Activated gamma-delta T cell treated with Interleukin-2 at 50 U/mL for 16 hours (primary cell): ENCODE data around the gene ATP8B2.
"Not testable (repeated sequence)": the region's sequence is repeated elsewhere in the genome, so short reads cannot be mapped to it uniquely, and the experiment has no call there.

Source experiments
- DNase-seq: peaks from one replicate; pipeline ENCODE4 v3.0.0-alpha.2; 2020

ATP8B2 gene, protein sequence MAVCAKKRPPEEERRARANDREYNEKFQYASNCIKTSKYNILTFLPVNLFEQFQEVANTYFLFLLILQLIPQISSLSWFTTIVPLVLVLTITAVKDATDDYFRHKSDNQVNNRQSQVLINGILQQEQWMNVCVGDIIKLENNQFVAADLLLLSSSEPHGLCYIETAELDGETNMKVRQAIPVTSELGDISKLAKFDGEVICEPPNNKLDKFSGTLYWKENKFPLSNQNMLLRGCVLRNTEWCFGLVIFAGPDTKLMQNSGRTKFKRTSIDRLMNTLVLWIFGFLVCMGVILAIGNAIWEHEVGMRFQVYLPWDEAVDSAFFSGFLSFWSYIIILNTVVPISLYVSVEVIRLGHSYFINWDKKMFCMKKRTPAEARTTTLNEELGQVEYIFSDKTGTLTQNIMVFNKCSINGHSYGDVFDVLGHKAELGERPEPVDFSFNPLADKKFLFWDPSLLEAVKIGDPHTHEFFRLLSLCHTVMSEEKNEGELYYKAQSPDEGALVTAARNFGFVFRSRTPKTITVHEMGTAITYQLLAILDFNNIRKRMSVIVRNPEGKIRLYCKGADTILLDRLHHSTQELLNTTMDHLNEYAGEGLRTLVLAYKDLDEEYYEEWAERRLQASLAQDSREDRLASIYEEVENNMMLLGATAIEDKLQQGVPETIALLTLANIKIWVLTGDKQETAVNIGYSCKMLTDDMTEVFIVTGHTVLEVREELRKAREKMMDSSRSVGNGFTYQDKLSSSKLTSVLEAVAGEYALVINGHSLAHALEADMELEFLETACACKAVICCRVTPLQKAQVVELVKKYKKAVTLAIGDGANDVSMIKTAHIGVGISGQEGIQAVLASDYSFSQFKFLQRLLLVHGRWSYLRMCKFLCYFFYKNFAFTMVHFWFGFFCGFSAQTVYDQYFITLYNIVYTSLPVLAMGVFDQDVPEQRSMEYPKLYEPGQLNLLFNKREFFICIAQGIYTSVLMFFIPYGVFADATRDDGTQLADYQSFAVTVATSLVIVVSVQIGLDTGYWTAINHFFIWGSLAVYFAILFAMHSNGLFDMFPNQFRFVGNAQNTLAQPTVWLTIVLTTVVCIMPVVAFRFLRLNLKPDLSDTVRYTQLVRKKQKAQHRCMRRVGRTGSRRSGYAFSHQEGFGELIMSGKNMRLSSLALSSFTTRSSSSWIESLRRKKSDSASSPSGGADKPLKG

DNA sequence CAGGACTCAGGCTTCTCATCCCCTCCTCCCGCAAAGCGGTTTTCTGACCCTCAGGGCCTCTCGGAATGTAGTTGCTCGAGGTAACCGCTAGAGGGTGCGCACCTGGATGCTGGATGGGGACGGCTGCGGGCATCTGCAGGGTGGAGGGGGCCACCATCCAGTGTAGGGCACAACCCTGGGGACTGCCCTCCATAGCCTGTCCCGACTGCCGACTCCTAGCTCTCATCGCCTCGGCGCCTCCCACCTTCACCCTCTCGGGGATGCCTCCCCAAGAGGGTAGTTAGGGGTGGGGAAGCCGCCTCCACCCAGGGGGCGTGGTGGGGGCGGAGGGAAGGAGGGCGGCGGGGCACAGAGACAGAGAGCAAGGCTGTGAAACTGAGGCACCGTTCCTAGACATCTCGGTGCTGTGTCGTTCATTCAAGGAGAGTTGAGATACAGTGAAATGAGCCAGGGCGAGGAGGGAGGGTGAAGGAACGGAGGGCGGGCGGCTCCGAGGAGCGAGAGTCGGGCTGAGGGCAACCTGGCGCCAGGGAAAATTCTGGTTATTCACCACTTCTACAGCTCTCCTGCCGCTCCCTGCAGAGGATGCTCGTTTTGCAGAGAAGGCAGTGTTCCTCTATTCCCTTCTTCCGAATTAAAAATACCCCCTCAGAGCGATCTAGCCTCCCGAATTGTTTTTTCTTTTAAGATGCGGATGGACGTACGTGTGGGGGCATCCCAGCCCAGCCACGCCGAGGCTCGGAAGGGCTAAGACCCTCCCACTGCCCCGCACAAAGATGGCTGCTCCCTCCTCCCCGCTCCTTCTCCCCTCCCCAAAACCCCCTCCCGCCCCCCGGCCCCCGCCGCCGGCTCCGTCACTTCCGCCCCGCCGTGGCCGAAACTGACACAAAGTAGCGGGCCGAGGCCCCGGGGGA is at the start of gene ATP8B2:
TSS of gene ATP8B2 (plus strand) at position 857 of the 914 bp plus-strand sequence. CDS start 2,617 bp downstream, outside the sequence.
- DNase-seq = peak; percentile 82

DNA sequence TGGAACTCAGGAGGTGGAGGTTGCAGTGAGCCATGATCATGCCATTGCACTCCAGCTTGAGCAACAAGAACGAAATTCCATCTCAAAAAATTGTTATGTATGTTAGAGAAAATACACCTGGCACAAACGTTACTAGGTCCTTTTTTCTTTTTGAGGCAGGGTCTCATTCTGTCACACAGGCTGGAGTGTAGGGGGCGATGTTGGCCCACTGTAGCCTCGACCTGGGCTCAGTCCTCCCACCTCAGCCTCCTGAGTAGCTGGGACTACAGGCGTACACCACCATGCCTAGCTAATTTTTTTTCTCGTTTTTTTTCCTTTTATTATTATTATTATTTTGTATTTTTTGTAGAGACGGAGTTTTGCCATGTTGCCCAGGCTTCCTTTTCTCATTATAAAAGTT is 48.5 kb upstream of the ATP8B2 start:
- DNase-seq = no peak

DNA sequence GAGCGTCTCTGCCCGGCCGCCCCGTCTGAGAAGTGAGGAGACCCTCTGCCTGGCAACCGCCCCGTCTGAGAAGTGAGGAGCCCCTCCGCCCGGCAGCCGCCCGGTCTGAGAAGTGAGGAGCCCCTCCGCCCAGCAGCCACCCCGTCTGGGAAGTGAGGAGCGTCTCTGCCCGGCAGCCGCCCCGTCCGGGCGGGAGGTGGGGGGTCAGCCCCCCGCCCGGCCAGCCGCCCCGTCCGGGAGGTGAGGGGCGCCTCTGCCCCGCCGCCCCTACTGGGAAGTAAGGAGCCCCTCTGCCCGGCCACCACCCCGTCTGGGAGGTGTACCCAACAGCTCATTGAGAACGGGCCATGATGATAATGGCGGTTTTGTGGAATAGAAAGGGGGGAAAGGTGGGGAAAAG is 37.7 kb upstream of the ATP8B2 start:
- not testable (repeated sequence) for DNase-seq

DNA sequence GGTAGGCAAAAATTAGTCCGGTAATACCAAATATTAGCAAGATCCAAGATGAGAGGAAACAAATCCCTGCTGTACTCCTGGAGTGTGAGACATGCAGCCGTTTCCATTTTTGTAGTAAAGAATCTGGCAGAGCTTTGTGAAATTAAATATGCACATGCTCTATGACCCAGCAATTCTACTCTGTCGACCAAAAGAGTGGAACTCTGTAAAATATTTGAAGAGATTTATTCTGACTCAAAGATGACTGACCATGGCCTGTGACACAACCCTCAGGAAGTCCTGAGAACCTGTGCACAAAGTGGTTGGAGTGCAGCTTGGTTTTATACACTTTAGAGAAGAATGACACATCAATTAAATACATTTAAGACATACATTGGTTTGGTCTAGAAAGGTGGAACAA is 36.7 kb upstream of the ATP8B2 start:
- no peak for DNase-seq

DNA sequence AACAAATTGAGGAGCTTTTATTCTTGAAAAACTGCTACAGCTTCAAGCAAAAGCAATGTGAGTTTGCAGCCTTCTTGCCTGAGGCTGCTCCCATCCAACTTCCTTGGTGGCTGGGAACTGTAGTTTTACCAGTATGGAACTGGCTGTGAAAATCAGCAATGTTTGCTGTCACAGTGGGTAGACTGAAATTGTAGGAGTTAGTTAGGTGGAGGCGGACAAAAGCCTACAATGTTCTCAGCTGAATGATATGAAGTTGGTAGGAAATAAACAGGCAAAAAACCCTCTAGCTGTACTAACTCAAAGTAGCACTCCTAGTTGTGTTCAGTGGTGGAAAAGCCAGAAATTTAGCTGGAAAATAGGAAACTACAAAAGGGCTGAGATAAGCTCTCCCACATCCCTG is 34.4 kb upstream of the ATP8B2 start:
- no peak for DNase-seq

DNA sequence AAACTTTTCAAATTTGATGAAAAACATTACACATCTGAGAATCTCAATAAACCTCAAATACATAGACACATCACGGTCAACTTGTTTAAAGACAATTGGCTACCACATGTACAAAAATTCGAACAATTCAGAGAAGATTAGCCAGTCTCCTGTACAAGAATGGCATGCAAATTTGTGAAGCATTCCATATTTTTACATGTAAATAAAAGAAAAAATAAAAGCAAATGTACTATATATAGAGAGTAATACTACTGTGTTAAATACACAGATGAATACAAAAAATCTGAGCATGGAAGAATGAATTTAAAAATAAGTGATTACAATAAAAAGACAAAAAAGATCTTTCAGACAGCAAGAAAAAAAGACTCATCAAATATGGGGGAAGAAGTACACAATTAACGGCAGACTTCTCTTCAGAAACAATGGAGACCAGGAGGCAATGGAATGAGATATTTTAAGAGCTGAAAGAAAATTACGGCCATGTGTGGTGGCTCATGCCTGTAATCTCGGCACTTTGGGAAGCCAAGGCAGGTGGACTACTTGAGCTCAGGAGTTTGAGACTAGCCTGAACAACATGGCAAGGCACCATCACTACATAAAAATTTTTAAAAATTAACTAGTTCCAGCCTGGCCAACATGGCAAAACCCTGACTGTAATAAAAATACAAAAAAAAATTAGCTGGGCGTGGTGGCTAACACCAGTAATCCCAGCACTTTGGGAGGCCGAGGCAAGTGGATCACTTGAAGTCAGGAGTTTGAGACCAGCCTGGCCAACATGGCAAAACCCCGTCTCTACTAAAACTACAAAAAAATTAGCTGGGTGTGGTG is 29.7 kb upstream of the ATP8B2 start:
- no peak for DNase-seq

DNA sequence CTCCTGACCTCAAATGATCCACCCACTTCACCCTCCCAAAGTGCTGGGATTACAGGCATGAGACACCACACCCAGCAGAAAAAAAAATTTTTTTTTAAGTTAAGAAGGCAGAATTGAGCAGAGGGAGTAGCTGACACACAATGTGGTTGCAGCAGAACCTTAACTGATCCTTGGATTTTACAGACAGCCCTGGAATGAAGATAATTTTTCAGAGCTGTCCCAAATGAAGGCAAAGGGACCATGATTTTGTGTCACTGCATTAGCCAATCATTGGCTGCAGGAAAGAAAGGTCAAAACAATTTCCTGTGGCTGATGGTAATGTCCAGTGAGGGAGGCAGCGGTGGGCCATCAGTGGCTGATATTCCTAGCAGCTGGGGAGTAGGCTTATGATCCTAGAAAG is 23.7 kb upstream of the ATP8B2 start:
- DNase-seq = no peak

DNA sequence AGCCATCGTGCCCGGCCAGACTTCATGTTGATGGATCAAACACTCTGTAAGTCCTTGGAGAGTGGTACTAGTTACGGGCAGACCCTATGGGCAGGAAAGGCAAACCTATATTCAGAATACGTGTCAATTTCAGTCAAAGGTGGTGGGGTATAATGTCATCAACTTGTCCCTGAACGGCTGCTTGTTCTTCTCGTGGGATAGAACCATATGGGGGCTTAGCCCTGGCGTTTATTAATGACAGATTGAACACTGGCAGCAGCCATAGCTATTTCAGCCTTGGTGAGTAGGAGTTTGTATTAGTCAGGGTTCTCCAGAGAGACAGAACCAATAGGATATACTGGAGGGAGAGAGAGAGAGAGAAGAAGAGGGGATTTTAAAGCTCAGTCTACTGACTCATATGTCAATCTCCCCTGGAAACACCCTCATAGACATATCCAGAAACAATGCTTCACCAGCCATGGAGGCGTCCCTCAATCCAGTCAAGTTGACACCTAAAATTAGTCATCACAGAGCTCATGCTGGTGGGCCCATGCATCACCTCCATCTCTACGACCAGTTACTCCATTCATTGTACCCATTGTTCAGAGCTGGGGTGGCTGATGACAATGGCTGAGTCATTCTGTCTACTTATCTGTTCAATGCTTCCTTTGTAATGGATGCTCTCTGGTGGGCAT is 20.5 kb upstream of the ATP8B2 start:
- no peak for DNase-seq

DNA sequence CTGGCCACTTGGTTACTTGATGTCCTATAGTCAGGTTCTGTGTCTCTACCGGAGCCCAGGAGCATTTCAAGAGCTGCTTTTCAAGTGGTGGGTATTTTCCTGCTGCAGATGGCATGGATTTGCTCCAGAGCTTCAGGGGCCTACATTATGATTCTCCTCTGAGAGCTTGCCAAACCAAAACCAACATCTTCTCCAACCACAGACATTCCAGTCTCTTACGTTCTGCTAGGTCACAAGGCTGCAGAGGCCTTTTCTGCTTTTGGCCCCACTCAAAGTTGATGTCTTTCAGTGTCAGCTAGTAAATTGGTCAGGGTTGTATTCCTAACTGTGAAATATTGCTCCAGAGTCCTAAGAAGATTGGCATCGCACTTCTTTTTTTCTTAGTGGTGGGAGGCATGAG is 19.2 kb upstream of the ATP8B2 start:
- no peak for DNase-seq

DNA sequence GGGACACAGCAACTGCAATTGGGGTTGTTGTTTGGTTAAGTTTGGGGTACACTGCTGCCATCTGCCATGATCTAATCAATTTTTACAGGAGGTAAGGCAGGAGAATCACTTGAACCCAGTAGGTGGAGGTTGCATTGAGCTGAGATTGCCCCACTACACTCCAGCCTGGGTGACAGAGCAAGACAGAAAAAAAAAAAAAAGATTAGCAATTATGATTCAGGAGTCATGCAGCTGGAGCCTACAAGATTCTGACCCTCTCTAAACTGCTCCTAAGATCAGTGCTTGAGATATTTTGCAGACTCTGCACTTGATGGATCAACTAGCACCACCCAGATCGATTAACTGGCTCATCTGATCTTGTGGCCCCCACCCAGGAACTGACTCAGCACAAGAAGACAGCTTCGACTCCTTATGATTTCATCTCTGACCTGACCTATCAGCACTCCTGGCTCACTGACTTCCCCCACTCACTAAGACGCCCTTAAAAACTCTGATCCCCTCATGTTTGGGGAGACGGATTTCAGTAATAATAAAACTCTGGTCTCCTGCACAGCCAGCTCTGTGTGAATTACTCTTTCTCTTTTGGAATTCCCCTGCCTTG is 17.6 kb upstream of the ATP8B2 start:
- DNase-seq = not testable (repeated sequence)

DNA sequence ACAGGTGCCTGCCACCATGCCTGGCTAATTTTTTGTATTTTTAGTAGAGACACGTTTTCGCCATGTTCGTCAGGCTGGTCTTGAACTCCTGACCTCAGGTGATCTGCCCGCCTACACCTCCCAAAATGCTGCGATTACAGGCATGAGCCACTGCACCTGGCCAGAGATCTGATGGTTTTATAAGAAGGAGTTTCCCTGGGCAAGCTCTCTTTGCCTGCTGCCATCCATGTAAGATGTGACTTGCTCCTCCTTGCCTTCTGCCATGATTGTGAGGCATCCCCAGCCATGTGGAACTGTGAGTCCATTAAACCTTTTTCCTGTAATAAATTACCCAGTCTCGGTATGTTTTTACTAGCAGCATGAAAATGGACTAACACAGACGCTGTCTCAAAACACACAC is 16.2 kb upstream of the ATP8B2 start:
- not testable (repeated sequence) for DNase-seq

DNA sequence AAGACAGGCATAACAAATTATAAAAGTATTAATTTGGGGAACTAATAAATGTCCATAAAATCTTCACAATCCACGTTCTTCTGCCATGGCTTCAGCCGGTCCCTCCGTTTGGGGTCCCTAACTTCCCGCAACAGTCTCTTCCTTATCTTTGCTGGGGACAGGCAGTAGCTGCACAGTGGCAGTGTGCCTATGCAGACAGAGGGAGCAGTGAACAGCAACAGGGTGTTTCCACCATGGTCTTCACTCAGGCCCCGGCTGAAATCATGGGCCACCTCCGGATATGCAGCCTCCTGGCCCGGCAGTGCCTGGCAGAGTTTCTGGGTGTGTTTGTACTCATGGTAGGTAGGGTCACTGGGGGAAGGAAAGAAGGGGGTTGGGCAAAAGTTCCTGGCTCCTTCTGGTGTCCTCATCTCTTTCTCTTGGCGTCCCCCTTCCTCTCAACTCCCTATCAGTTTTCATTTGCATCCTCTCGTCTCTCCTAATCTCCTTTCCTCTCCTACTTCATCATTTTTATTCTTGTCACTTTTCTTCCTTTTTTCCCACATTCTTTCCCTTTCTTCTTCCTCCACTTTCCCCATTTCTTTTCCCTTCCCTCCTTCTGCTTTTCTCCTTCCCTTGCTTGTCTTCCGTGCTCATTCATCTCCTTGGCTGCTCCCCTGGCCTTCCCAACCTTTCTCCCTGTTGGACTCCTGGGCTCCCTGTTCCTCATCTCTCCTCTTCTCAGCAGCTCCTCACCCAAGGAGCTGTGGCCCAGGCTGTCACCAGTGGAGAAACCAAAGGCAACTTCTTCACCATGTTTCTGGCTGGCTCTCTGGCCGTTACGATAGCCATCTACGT is 12.9 kb upstream of the ATP8B2 start:
- DNase-seq = not testable (repeated sequence)

DNA sequence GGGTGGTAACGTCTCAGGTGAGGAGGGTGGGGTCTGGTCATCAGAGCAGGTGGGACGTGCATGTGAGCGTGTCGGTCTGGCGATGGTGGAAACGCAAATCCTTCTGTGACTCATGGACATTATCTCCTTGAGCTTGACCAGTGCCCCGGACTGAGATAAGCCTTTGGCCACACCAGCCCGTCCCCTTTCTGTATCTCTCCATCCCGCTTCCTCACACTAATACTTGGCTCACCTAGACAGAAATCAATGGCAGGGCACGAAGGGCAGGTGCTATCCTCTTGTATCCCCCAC is 12.3 kb upstream of the ATP8B2 start:
- no peak for DNase-seq

DNA sequence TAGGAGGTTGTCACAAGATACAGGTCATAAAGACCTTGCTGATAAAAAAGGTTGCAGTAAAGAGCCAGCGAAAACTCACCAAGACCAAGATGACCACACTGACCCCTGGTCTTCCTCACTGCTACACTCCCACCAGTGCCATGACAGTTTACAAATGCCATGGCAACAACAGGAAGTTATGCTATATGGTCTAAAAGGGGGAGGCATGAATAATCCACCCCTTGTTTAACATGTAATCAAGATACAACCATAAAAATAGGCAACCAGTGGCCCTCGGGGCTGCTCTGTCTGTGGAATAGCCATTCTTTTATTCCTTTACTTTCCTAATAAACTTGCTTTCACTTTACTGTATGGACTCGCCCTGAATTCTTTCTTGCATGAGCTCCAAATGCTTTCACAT is 11.1 kb upstream of the ATP8B2 start:
- not testable (repeated sequence) for DNase-seq

DNA sequence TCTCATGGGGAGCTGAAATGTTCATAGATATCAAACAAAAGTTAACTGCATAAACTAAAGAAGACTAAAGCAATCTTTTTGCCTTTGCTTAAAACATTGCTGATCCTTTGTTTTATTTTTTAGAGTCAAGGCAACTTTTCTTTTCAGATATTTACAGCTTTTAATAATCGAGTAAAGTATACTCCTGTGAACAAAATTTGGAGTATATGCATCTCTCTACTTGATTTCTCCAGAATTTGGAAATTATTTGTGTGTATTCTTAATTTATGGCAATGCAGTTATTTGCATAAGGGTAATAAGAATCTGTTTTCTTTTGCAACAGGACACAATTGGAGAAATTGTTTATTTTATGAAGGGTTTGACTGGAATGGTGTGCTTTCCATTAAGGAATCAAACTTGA is 8.6 kb upstream of the ATP8B2 start:
- DNase-seq = no peak

DNA sequence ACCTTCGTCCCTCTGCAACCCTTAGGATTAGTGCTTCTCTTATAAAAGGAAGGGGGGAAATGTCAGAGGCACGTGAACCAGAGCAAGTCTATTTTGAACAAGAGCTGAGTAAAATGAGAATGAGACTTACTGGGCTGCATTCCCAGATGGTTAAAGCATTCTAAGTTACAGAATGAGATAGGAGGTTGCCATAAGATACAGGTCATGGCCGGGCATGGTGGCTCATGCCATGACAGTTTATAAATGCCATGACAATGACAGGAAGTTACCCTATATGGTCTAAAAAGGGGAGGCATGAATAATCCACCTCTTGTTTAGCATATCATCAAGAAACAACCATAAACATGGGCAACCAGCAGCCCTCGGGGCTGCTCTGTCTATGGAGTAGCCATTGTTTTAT is 6.9 kb upstream of the ATP8B2 start:
- no peak for DNase-seq

DNA sequence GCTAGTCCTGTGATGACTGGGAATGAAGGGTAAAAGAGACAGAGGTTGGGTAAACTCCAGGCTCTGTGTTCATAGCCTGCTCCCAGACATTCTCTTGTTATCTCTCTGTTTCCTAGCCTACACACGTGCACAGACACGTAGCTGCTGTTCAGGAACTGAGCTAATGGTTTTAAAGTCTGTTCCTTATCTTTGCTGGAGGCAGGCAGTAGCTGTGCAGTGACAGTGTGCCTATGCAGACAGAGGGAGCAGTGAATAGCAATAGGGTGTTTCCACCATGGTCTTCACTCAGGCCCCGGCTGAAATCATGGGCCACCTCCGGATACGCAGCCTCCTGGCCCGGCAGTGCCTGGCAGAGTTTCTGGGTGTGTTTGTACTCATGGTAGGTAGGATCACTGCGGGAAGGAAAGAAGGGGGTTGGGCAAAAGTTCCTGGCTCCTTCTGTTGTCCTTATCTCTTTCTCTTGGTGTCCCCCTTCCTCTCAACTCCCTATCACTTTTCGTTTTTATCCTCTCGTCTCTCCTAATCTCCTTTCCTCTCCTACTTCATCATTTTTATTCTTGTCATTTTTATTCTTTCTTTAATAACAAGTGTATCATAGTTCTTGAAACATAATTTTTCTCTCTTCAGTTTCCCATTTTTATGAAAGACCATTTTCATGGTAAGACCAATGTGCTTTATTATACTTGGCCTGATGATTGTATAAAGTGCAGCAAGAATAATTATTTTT is 4.3 kb upstream of the ATP8B2 start, which contains the start of gene AQP10:
TSS of gene AQP10 (plus strand) at position 212 of the 727 bp plus-strand sequence. CDS start at position 275, 63 bp downstream.
- DNase-seq = no peak

DNA sequence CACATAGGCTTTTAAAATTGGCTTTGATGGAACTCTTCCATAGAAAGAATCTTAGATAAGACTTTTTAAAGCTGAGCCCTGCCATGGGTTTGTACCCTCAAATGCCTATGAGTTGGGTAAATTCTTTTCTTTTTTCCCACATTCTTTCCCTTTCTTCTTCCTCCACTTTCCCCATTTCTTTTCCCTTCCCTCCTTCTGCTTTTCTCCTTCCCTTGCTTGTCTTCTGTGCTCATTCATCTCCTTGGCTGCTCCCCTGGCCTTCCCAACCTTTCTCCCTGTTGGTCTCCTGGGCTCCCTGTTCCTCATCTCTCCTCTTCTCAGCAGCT is 3.8 kb upstream of the ATP8B2 start:
- DNase-seq = not testable (repeated sequence)

DNA sequence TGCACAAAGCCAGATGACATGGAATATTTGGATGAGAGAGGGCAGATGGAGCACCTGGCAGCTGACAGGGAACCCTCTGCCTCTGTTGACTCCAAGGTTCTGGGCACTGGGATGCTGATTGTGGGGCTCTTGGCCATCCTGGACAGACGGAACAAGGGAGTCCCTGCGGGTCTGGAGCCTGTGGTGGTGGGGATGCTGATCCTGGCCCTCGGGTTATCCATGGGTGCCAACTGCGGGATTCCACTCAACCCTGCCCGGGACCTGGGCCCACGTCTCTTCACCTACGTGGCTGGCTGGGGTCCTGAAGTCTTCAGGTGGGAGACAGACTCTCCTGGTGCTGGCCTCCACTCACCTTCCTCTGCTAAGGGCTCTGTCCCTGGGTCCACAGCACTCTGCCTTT is 1.8 kb upstream of the ATP8B2 start:
- no peak for DNase-seq
